Stimulated activated CD8-positive, alpha-beta memory T cell treated with anti-CD3 and anti-CD28 coated beads, Interleukin-7, amount 100 ng/mL, for 1 hour (primary cell): Measurements from ENCODE around the gene DHRS7B.
A peak's percentile ranks its signal among the peaks of the same experiment; 100 is the strongest.
"Not testable (repeated sequence)": the region's sequence is repeated elsewhere in the genome, so short reads cannot be mapped to it uniquely, and the experiment has no call there.

Experiments used
- DNase-seq, 2 donors: peaks; one replicate each; pipeline ENCODE4 v3.0.0-alpha.2; 2020; ENCODE audit warnings: low read depth in 2 of 2

The DHRS7B gene

GRCh38 chr17:21126645-21127508 lies at the start of gene DHRS7B:
Gene DHRS7B, plus strand, starts transcription at chr17:21126964. Its CDS starts 8 bp downstream, at chr17:21126972.
- DNase-seq: peak; percentile 94 to 95

GRCh38 chr17:21077281-21077680 lies 49.5 kb upstream of the DHRS7B start:
- DNase-seq: no peak

GRCh38 chr17:21078016-21078780 lies 48.6 kb upstream of the DHRS7B start:
- no peak for DNase-seq

GRCh38 chr17:21079196-21079595 lies 47.6 kb upstream of the DHRS7B start:
- no peak for DNase-seq

GRCh38 chr17:21082001-21082436 lies 44.7 kb upstream of the DHRS7B start:
- DNase-seq: no peak

- not testable (repeated sequence) for DNase-seq
Observed at GRCh38 chr17:21085280-21085679, 41.5 kb upstream of the DHRS7B start.

- no peak for DNase-seq
Observed at GRCh38 chr17:21085707-21086106, 41.1 kb upstream of the DHRS7B start.

GRCh38 chr17:21089145-21089544 lies 37.6 kb upstream of the DHRS7B start:
- no peak for DNase-seq

GRCh38 chr17:21089933-21090901 lies 36.5 kb upstream of the DHRS7B start:
- DNase-seq: no peak

- no peak for DNase-seq
Observed at GRCh38 chr17:21090902-21091618, 35.7 kb upstream of the DHRS7B start.

- DNase-seq: no peak
Observed at GRCh38 chr17:21094298-21094704, 32.5 kb upstream of the DHRS7B start.

GRCh38 chr17:21095735-21096134 lies 31.0 kb upstream of the DHRS7B start:
- no peak for DNase-seq

GRCh38 chr17:21096874-21097273 lies 29.9 kb upstream of the DHRS7B start:
- DNase-seq: no peak

GRCh38 chr17:21098934-21099689 lies 27.7 kb upstream of the DHRS7B start:
- DNase-seq: peak; percentile 13 to 18

- DNase-seq: no peak
Observed at GRCh38 chr17:21100636-21101035, 26.1 kb upstream of the DHRS7B start.

GRCh38 chr17:21104608-21105007 lies 22.2 kb upstream of the DHRS7B start:
- DNase-seq: no peak

GRCh38 chr17:21105064-21105894 lies 21.5 kb upstream of the DHRS7B start:
- DNase-seq: no peak

GRCh38 chr17:21106316-21106715 lies 20.4 kb upstream of the DHRS7B start:
- no peak for DNase-seq

- not testable (repeated sequence) for DNase-seq
Observed at GRCh38 chr17:21107067-21107650, 19.6 kb upstream of the DHRS7B start.
